Ovary (tissue), 3 donors: ENCODE data around the gene EHMT2.

Experiments
- CTCF ChIP-seq, 3 donors: fragments of 450-650 bp in 2 of 3; fragments of 200-600 bp in 1 of 3; IDR thresholded peaks; one replicate each; pipeline versions ENCODE4 v1.5.1 to v1.8.0; 2016 to 2022; ENCODE audit warnings: antibody characterized with exemption in 3 of 3, mild to moderate bottlenecking in 1 of 3
- POLR2A ChIP-seq: fragments of 450-650 bp; IDR thresholded peaks from one replicate; pipeline ENCODE4 v1.6.1; 2017; ENCODE audit warnings: antibody characterized with exemption, mild to moderate bottlenecking, moderate library complexity
- donor health status: DM: no; HTN: no; CAD: no.

- no peak for TF ChIP-seq CTCF (IDR thresholded peaks at IDR 0.05)
- no peak for TF ChIP-seq POLR2A
Measured at GRCh38 chr6:31875877-31876276, 21.6 kb downstream of the EHMT2 start.
